Naive B cell (primary cell): ENCODE results near the gene MIER2. TPM values are rescaled to one million over a fixed set of nuclear protein-coding genes. Genes with fewer than 3 reads are reported as not detected.

ENCODE experiments used
- ATAC-seq, 2 donors: fragments of 150-1000 bp; cut with Tn5 transposase; 2 replicates each; pipeline ENCODE4 v1.10.0; 2021; ENCODE audit warnings: low read depth in 2 of 2, mild to moderate bottlenecking in 2 of 2, moderate library complexity in 2 of 2
- DNase-seq: peaks from one replicate; pipeline ENCODE4 v3.0.0; 2022
- H3K27ac Mint-ChIP-seq, 6 donors: one replicate each; pipeline ENCODE4 v1.8.0; 2020 to 2022; ENCODE audit warnings: mild to moderate bottlenecking in 6 of 6, mixed read lengths in 6 of 6, moderate library complexity in 5 of 6, inconsistent platforms in 2 of 6
- H3K27me3 Mint-ChIP-seq, 3 donors: one replicate each; pipeline ENCODE4 v1.8.0; 2021 to 2022; ENCODE audit warnings: mixed read lengths in 3 of 3, mild to moderate bottlenecking in 1 of 3
- H3K36me3 Mint-ChIP-seq, 2 donors: one replicate each; pipeline ENCODE4 v1.8.0; 2020 to 2022; ENCODE audit warnings: mixed read lengths in 2 of 2, inconsistent platforms in 1 of 2, mild to moderate bottlenecking in 1 of 2
- H3K4me1 Mint-ChIP-seq, 3 donors: one replicate each; pipeline ENCODE4 v1.8.0; 2020 to 2022; ENCODE audit warnings: mixed read lengths in 3 of 3, inconsistent platforms in 1 of 3, mild to moderate bottlenecking in 1 of 3, moderate library complexity in 1 of 3
- H3K4me3 Mint-ChIP-seq, 8 donors: one replicate each; pipeline ENCODE4 v1.8.0; 2020 to 2022; ENCODE audit warnings: mild to moderate bottlenecking in 8 of 8, mixed read lengths in 8 of 8, moderate library complexity in 8 of 8, inconsistent platforms in 2 of 8
- H3K9me3 Mint-ChIP-seq, 7 donors: one replicate each; pipeline ENCODE4 v1.8.0; 2020 to 2022; ENCODE audit warnings: mixed read lengths in 7 of 7, mild to moderate bottlenecking in 5 of 7, inconsistent platforms in 2 of 7, moderate library complexity in 1 of 7
- polyA plus RNA-seq, 6 donors: library from polyadenylated mRNA; unstranded; fragments of 300-500 nt; fragmentation: Illumina TruSeq; gene quantifications; one replicate each; pipeline ENCODE4 v1.2.3, GENCODE V29; 2021; ENCODE audit warnings: low read depth in 6 of 6

Gene MIER2
- polyA plus RNA-seq, 6 donors from 2014 or later: 2.4 to 5.1 (median 3.9) TPM

GRCh38 chr19:329876-330275, 14.7 kb downstream of the MIER2 start:
- no peak for ATAC-seq

GRCh38 chr19:328025-328505, 16.5 kb downstream of the MIER2 start:
- Mint-ChIP-seq H3K4me1 (peaks cover 0 to 4% (median 0%) of the 10 kb centered on the region in 3 donors), H3K36me3 (peaks cover 24 to 32% of the 10 kb centered on the region in 2 donors)
- DNase-seq: no peak

More at GRCh38 chr19:329876-330275, 14.7 kb downstream of the MIER2 start:
- Mint-ChIP-seq H3K36me3 (peaks cover 24 to 32% of the 10 kb centered on the region in 2 donors), H3K27me3 (no peaks in the 10 kb centered on the region), H3K27ac (no peak overlapping the region), H3K4me1 (peaks cover 0 to 4% (median 0%) of the 10 kb centered on the region in 3 donors), H3K9me3 (peaks cover 0 to 19% (median 7%) of the 10 kb centered on the region in 7 donors), H3K4me3 (no peak overlapping the region)
- DNase-seq: no peak

GRCh38 chr19:327291-328024, 17.1 kb downstream of the MIER2 start:
- Mint-ChIP-seq H3K9me3 (peaks cover 0 to 19% (median 7%) of the 10 kb centered on the region in 7 donors), H3K4me3 (peak overlapping the region in 1 of 8 donors; percentile 47), H3K36me3 (peaks cover 24 to 32% of the 10 kb centered on the region in 2 donors), H3K27ac (no peak overlapping the region), H3K4me1 (peaks cover 0 to 4% (median 0%) of the 10 kb centered on the region in 3 donors), H3K27me3 (no peaks in the 10 kb centered on the region)
- ATAC-seq: no peak
- DNase-seq: no peak

More at GRCh38 chr19:328025-328505, 16.5 kb downstream of the MIER2 start:
- Mint-ChIP-seq H3K4me3 (peak overlapping the region in 1 of 8 donors; percentile 47), H3K27me3 (no peaks in the 10 kb centered on the region), H3K27ac (no peak overlapping the region), H3K9me3 (peaks cover 0 to 19% (median 7%) of the 10 kb centered on the region in 7 donors)
- ATAC-seq: no peak

- H3K27ac Mint-ChIP-seq: no peak overlapping the region
- no peak for DNase-seq
- H3K36me3 Mint-ChIP-seq: peaks cover 24 to 32% of the 10 kb centered on the region in 2 donors
- no peak for ATAC-seq
- H3K4me3 Mint-ChIP-seq: no peak overlapping the region
- H3K27me3 Mint-ChIP-seq: no peaks in the 10 kb centered on the region
- H3K9me3 Mint-ChIP-seq: peaks cover 0 to 19% (median 7%) of the 10 kb centered on the region in 7 donors
- peaks cover 0 to 4% (median 0%) of the 10 kb centered on the region in 3 donors for H3K4me1 Mint-ChIP-seq
Measured at GRCh38 chr19:326871-327270, 17.7 kb downstream of the MIER2 start.

GRCh38 chr19:325937-326565, 18.5 kb downstream of the MIER2 start:
- Mint-ChIP-seq H3K9me3 (peaks cover 0 to 19% (median 7%) of the 10 kb centered on the region in 7 donors), H3K27me3 (no peaks in the 10 kb centered on the region), H3K36me3 (peaks cover 27 to 32% of the 10 kb centered on the region in 2 donors), H3K27ac (no peak overlapping the region), H3K4me3 (no peak overlapping the region), H3K4me1 (peaks cover 0 to 4% (median 1%) of the 10 kb centered on the region in 3 donors)
- DNase-seq (no peak), ATAC-seq (no peak)

- ATAC-seq (no peak), DNase-seq (no peak)
- H3K36me3 Mint-ChIP-seq: peaks cover 28 to 31% of the 10 kb centered on the region in 2 donors
- peaks cover 0 to 15% (median 7%) of the 10 kb centered on the region in 7 donors for H3K9me3 Mint-ChIP-seq
- no peaks in the 10 kb centered on the region for H3K27me3 Mint-ChIP-seq
- H3K27ac Mint-ChIP-seq: peak overlapping the region in 2 of 6 donors; percentile 49 to 58
- H3K4me3 Mint-ChIP-seq: no peak overlapping the region
- peaks cover 0 to 4% (median 3%) of the 10 kb centered on the region in 3 donors for H3K4me1 Mint-ChIP-seq
Measured at GRCh38 chr19:325173-325936, 19.2 kb downstream of the MIER2 start.

- Mint-ChIP-seq H3K27me3 (no peaks in the 10 kb centered on the region), H3K27ac (peak overlapping the region in 1 of 6 donors; percentile 49), H3K36me3 (peaks cover 30 to 31% of the 10 kb centered on the region in 2 donors), H3K9me3 (peaks cover 0 to 15% (median 7%) of the 10 kb centered on the region in 7 donors), H3K4me3 (no peak overlapping the region), H3K4me1 (peaks cover 0 to 4% (median 3%) of the 10 kb centered on the region in 3 donors)
- ATAC-seq: no peak
- DNase-seq: no peak
Measured at GRCh38 chr19:324716-325115, 19.9 kb downstream of the MIER2 start.

- Mint-ChIP-seq H3K9me3 (peaks cover 0 to 6% (median 0%) of the 10 kb centered on the region in 7 donors), H3K4me3 (no peak overlapping the region), H3K27me3 (no peaks in the 10 kb centered on the region), H3K36me3 (peaks cover 18 to 22% of the 10 kb centered on the region in 2 donors), H3K27ac (no peak overlapping the region), H3K4me1 (peaks cover 0 to 9% (median 0%) of the 10 kb centered on the region in 3 donors)
- no peak for DNase-seq
- no peak for ATAC-seq
Measured at GRCh38 chr19:322616-323015, 22.0 kb downstream of the MIER2 start.

- DNase-seq (no peak), ATAC-seq (no peak)
- Mint-ChIP-seq H3K4me1 (peaks cover 0 to 9% (median 6%) of the 10 kb centered on the region in 3 donors), H3K27ac (no peak overlapping the region), H3K27me3 (no peaks in the 10 kb centered on the region), H3K9me3 (peaks cover 0 to 6% (median 0%) of the 10 kb centered on the region in 7 donors), H3K36me3 (peaks cover 15 to 29% of the 10 kb centered on the region in 2 donors), H3K4me3 (no peak overlapping the region)
Measured at GRCh38 chr19:318509-318774, 26.2 kb downstream of the MIER2 start.

GRCh38 chr19:317710-318508, 26.7 kb downstream of the MIER2 start:
- Mint-ChIP-seq H3K27ac (peak overlapping the region in 1 of 6 donors; percentile 55), H3K4me1 (peaks cover 0 to 9% (median 6%) of the 10 kb centered on the region in 3 donors), H3K27me3 (no peaks in the 10 kb centered on the region), H3K4me3 (no peak overlapping the region), H3K9me3 (peaks cover 0 to 6% (median 0%) of the 10 kb centered on the region in 7 donors), H3K36me3 (peaks cover 15 to 29% of the 10 kb centered on the region in 2 donors)
- ATAC-seq (no peak), DNase-seq (no peak)

- peaks cover 19 to 31% of the 10 kb centered on the region in 2 donors for H3K36me3 Mint-ChIP-seq
- DNase-seq: no peak
- H3K4me1 Mint-ChIP-seq: peaks cover 0 to 6% (median 5%) of the 10 kb centered on the region in 3 donors
- no peak overlapping the region for H3K27ac Mint-ChIP-seq
- ATAC-seq: no peak
- no peaks in the 10 kb centered on the region for H3K27me3 Mint-ChIP-seq
- peaks cover 0 to 6% (median 0%) of the 10 kb centered on the region in 7 donors for H3K9me3 Mint-ChIP-seq
- H3K4me3 Mint-ChIP-seq: peak overlapping the region in 1 of 8 donors; percentile 1
Measured at GRCh38 chr19:315811-316210, 28.8 kb downstream of the MIER2 start.

GRCh38 chr19:313988-314815, 30.4 kb downstream of the MIER2 start:
- peaks cover 18 to 30% of the 10 kb centered on the region in 2 donors for H3K36me3 Mint-ChIP-seq
- peaks cover 0 to 9% (median 6%) of the 10 kb centered on the region in 3 donors for H3K4me1 Mint-ChIP-seq
- DNase-seq: no peak
- H3K27ac Mint-ChIP-seq: peak overlapping the region in 1 of 6 donors; percentile 80
- no peaks in the 10 kb centered on the region for H3K27me3 Mint-ChIP-seq
- peaks cover 0 to 6% (median 0%) of the 10 kb centered on the region in 7 donors for H3K9me3 Mint-ChIP-seq
- H3K4me3 Mint-ChIP-seq: peak overlapping the region in 1 of 8 donors; percentile 12
- no peak for ATAC-seq
